ENCODE results near the gene GNAS-AS1.

Gene GNAS-AS1

DNA sequence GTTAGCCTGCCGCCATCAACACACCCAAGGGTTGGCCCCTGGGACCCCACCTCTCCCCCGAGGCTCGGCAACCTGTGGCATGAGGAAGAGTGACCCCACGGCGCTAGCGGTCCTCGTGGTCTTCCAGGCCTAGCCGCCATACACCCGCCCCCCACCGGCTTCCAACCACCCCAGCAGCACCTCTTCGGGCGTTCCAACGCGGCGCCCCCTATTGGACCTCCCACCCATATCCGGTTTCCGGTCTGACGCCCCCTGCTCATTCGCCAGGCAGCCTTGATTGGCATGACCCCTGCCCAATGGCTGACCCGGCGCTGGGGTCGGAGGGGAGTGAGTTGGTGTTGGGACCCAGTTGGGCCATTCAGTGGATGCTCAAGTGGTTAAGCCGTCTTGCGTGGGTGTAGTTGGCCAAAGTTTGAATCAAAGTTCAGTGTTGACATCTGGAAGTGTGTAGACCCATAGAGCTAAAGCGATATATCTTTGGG is at the start of gene GNAS-AS1:
Gene GNAS-AS1, minus strand, starts transcription at position 210 of the 482 bp plus-strand sequence.
- Mint-ChIP-seq H3K4me1 (peaks cover 51% of the 10 kb centered on the region), H3K4me3 (peak within 1 kb of the TSS; percentile 83), H3K36me3 (no peaks in the 10 kb centered on the region), H3K9me3 (no peaks in the 10 kb centered on the region), H3K27ac (peak within 1 kb of the TSS; percentile 79)
- ATAC-seq: peak; percentile 85
- peak; percentile 56 to 86 for DNase-seq (ENCODE audit: low spot score in 2 of 2)

DNA sequence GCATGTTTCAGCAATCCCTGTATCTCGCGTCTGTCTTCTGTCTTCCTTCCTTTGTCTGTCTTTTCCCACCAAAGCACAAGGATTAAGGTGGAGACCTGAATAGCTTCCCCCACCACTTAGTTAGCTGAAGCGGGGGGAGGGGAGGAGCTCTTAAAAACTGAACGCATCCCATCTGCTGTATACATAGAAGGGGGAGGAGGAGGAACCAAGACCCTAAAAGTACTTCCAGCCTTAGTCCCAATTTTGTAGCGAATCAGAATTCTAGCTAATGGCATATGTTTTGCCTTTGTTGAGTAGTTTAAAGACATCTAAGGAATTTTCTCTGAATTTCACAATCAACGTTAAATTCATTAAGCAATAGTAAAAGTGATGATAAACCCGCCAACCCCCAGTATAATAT is 49.7 kb upstream of the GNAS-AS1 start:
- Mint-ChIP-seq H3K9me3 (no peaks in the 10 kb centered on the region), H3K27ac (no peak overlapping the region), H3K36me3 (peaks cover 99% of the 10 kb centered on the region), H3K4me3 (no peak overlapping the region), H3K4me1 (peaks cover 74% of the 10 kb centered on the region)
- ATAC-seq (no peak), DNase-seq (ENCODE audit: low spot score in 2 of 2) (no peak)

DNA sequence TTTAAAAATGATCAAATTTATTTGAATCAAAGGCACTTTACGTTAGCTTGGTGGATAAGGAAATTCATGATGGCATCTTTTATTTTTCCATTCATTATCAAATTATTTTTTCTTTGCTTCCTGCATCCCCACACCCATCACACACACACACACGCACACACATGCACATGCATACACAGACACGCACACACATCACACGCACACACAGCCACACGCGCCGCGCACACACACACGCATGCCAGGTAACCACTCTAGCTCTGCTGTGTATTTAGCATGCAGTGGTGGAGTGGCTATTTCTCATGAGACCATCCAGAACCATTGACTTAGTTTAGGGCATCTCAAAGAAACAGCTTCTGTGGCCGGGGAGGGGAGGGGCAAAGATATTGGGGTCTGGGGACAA is 48.8 kb upstream of the GNAS-AS1 start:
- no peak for ATAC-seq
- Mint-ChIP-seq H3K4me3 (no peak overlapping the region), H3K27ac (no peak overlapping the region), H3K9me3 (no peaks in the 10 kb centered on the region), H3K36me3 (peaks cover 99% of the 10 kb centered on the region), H3K4me1 (peaks cover 75% of the 10 kb centered on the region)
- DNase-seq (ENCODE audit: low spot score in 2 of 2): no peak

DNA sequence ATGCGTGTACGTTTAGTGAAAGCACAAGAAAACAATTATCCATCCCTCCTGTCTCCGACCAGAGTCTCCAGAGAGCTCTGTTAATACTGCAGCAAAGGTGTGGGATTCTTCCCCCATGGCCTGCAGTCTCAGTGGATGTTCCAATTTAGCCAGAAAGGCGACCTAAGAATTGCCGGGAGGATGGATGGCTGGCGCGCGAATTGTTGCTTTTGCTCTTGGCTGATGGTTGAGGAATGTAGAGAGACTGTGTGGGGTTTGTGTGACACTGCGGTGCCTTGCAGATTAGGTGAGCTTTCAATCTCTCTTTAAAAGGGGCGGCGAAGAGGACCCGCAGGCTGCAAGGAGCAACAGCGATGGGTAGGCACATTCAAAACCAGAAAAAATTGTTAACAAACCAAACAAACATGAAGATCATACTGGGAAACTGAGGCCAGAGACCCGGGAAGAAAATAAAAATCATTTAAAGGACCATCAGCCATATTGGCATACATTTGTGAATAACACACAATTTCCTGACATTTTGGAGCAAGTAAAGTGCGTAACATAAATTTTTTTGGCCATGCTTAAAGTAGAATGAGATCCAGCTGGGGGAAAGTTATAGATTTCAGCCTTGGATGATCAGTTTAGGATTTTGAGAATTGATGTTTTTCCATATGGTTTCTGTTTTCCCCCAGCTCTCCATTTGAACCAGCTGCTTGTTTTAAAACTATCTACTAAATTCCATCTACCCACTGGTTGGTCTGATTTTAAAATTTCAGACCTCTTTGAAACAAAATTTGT is 48.1 kb upstream of the GNAS-AS1 start:
- DNase-seq (ENCODE audit: low spot score in 2 of 2) (no peak), ATAC-seq (no peak)
- Mint-ChIP-seq H3K4me1 (peaks cover 78% of the 10 kb centered on the region), H3K36me3 (peaks cover 99% of the 10 kb centered on the region), H3K4me3 (no peak overlapping the region), H3K9me3 (no peaks in the 10 kb centered on the region), H3K27ac (no peak overlapping the region)

DNA sequence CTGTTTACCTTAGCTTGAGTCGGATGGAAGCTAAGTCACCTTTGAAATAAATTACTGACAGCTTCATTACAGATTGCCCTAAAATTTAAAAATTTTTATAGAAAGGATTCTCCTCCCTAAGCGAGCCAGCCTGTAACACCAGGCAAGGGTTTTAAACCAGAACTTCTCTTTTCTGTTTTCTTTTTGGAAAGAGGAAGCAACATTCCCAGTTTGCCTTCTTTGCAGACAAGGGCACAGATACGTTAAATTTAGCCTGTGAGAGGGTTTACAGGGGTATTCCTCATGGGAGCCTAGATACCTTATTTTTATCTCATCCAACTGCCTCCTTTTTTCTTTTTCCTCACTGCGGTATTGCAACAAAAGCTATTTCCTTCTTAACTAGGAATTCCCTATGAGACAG is 46.8 kb upstream of the GNAS-AS1 start:
- Mint-ChIP-seq H3K27ac (peak overlapping the region; percentile 99), H3K4me1 (peaks cover 78% of the 10 kb centered on the region), H3K36me3 (peaks cover 99% of the 10 kb centered on the region), H3K4me3 (no peak overlapping the region), H3K9me3 (no peaks in the 10 kb centered on the region)
- DNase-seq (ENCODE audit: low spot score in 2 of 2) (no peak), ATAC-seq (no peak)

DNA sequence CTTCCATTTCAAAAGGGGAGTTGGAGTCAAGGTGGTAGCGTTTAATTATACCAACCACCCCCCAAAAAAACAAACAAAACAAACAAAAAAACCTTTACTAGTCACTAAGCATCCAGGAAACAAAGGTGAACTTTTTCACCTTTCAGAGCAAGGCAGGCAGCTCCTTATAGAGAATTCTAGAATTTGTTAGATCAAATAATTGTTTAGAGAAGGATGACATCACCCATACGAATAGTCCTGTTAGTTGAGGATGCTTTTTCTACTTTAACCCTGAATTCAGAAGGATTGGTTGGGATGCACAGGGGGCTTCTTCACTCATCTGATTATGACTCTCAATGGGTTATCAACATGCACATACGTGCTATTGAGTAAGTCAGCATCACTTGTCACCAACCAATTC is 46.1 kb upstream of the GNAS-AS1 start:
- H3K4me1 Mint-ChIP-seq: peaks cover 73% of the 10 kb centered on the region
- DNase-seq (ENCODE audit: low spot score in 2 of 2) (no peak), ATAC-seq (no peak)
- no peak overlapping the region for H3K4me3 Mint-ChIP-seq
- peak overlapping the region; percentile 99 for H3K27ac Mint-ChIP-seq
- no peaks in the 10 kb centered on the region for H3K9me3 Mint-ChIP-seq
- H3K36me3 Mint-ChIP-seq: peaks cover 99% of the 10 kb centered on the region

- Mint-ChIP-seq H3K27ac (peak overlapping the region; percentile 99), H3K4me1 (peaks cover 69% of the 10 kb centered on the region), H3K4me3 (peak overlapping the region; percentile 90), H3K36me3 (peaks cover 92% of the 10 kb centered on the region), H3K9me3 (no peaks in the 10 kb centered on the region)
- DNase-seq (ENCODE audit: low spot score in 2 of 2) (no peak), ATAC-seq (no peak)
These were observed 44.9 kb upstream of the GNAS-AS1 start for GRCh38 chr20:58895448-58896180.

DNA sequence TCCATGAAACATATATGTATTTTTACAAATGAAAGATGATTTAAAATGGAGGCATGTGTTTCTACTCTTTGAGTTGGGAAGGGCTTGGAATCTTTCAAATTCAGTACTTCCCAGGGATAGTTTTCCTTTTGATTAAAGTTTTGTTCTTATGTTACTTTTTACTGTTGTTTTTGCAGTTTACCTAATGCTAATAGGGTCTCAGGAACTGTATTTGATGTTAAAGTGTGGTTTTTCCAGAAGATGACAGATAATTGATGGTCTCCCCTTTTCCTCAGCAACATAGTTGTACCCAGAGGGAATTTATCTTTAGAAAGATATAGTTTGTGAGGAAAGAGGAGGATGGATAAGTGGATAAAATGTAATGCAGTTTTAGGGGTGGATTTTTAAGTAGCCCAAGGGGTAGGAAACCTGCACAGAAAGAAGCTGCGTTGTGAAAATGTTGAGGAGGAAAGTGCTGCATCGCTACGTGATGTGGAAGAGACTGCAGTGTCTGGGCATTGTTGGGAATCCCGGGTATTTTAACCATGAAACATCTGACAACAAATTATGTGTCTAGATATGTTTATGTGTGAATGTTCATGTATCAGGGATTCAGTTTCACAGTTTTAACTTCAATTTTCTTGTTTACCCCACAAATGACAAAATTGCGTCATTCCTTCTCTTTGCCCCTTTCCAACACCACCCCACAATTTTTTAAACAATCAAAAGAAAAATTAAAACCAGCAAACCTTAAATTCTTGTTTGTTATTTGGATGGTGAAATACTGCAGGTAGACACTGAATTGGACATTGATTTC is 44.1 kb upstream of the GNAS-AS1 start:
- no peak for ATAC-seq
- Mint-ChIP-seq H3K27ac (peak overlapping the region; percentile 99), H3K4me3 (peak overlapping the region; percentile 90), H3K9me3 (no peaks in the 10 kb centered on the region), H3K4me1 (peaks cover 62% of the 10 kb centered on the region), H3K36me3 (peaks cover 92% of the 10 kb centered on the region)
- DNase-seq (ENCODE audit: low spot score in 2 of 2): no peak

DNA sequence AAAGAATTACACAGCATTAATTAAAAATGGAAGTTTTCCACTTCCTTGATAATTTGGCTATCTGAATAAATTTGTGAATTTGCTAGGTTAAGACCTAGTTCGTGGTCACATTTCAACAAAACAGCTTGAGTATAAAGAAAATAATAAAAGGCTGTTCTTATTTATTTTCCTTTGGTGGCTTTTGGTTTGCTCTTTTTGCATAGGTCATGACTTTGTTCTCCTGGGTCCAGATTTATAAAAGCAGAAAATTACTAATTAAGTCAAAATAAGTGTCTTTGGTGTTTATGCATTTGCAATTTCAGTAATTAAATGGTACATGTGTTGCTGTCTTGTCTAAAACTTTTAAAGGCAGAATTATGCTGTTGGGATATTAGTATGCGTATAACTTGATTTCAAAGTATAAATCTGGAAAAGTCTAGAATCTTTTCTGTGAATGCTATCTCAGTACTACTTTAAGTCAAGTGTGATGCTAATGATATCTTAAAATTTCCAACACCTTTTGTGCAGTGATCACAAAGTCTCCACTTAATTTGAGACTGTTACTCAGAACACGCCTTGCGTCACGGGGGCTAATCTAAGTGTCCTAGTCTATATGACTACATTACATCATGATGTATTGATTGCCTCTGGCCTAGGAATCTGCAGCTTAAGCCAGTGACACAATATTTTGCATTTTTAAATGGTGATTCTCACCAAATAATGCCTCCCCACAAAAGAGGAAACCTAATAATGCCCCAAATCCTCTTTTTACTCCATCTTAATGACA is 42.8 kb upstream of the GNAS-AS1 start:
- Mint-ChIP-seq H3K9me3 (no peaks in the 10 kb centered on the region), H3K27ac (peak overlapping the region; percentile 99), H3K36me3 (peaks cover 89% of the 10 kb centered on the region), H3K4me1 (peaks cover 51% of the 10 kb centered on the region), H3K4me3 (peak overlapping the region; percentile 90)
- ATAC-seq (peak; percentile 51), DNase-seq (ENCODE audit: low spot score in 2 of 2) (peak in 1 of 2 donors; percentile 69)

DNA sequence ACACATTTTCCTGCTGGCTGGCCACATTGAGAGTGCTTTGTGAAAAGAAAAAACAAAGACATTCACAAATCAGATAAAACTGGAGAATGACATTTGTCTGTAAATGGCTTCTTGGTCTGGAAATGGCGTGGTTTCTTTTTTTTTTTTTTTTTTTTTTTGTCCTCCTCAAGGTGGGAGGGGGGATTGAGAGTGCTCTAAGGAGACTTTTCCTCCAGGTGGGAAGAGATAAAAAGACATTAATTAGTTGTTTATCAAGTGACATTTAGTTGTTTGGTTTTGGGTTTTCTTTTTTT is 42.2 kb upstream of the GNAS-AS1 start:
- H3K27ac Mint-ChIP-seq: peak overlapping the region; percentile 99
- peak overlapping the region; percentile 90 for H3K4me3 Mint-ChIP-seq
- no peak for DNase-seq (ENCODE audit: low spot score in 2 of 2)
- ATAC-seq: no peak
- peaks cover 47% of the 10 kb centered on the region for H3K4me1 Mint-ChIP-seq
- peaks cover 82% of the 10 kb centered on the region for H3K36me3 Mint-ChIP-seq
- no peaks in the 10 kb centered on the region for H3K9me3 Mint-ChIP-seq

DNA sequence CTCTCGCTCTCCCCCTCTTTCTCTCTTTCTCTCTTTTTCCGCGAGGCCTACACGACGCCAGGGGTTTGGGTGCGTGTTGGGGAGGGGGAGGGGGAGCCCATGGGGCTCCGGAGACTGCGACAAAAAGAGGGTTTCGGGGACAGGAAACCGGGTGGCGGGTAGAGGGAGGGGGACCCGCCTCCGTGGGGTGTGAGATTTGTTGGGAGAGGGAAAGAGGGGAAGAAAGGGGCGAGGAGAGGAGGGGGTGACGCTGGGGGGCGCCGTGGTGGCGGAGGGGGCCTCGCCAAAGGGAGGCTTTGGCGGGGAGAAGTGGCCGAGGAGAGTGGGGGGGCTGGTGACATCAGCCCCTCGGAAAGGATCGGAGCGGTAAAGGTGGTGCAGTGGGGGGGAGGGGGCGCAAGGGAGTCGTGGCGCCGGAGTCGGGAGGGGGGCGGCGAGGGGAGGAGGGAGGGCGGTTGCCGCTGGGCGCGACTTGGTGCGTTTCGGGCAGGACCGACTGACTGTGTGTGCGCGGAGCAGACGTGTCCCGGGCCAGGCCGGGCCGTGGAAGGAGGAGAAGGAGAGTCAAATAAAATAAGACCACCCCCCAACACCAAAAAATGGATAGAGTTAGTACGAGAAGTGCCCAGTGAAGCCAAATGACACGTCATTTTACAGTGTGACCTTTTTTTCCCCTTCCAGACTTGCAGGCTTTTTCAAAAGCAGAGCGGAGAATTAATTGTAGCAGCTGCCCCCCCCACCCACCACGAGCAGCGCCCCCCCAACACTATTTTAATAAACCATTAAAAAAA is 41.6 kb upstream of the GNAS-AS1 start:
- Mint-ChIP-seq H3K27ac (peak overlapping the region; percentile 99), H3K4me1 (peaks cover 42% of the 10 kb centered on the region), H3K36me3 (peaks cover 77% of the 10 kb centered on the region), H3K4me3 (peak overlapping the region; percentile 90), H3K9me3 (no peaks in the 10 kb centered on the region)
- ATAC-seq: peak; percentile 14
- DNase-seq (ENCODE audit: low spot score in 2 of 2): peak; percentile 42 to 85

GRCh38 chr20:58891718-58892140 is 41.0 kb upstream of the GNAS-AS1 start:
- no peak for ATAC-seq
- Mint-ChIP-seq H3K4me3 (peak overlapping the region; percentile 90), H3K9me3 (no peaks in the 10 kb centered on the region), H3K4me1 (peaks cover 36% of the 10 kb centered on the region), H3K36me3 (peaks cover 70% of the 10 kb centered on the region), H3K27ac (peak overlapping the region; percentile 99)
- DNase-seq (ENCODE audit: low spot score in 2 of 2): peak in 1 of 2 donors; percentile 71

DNA sequence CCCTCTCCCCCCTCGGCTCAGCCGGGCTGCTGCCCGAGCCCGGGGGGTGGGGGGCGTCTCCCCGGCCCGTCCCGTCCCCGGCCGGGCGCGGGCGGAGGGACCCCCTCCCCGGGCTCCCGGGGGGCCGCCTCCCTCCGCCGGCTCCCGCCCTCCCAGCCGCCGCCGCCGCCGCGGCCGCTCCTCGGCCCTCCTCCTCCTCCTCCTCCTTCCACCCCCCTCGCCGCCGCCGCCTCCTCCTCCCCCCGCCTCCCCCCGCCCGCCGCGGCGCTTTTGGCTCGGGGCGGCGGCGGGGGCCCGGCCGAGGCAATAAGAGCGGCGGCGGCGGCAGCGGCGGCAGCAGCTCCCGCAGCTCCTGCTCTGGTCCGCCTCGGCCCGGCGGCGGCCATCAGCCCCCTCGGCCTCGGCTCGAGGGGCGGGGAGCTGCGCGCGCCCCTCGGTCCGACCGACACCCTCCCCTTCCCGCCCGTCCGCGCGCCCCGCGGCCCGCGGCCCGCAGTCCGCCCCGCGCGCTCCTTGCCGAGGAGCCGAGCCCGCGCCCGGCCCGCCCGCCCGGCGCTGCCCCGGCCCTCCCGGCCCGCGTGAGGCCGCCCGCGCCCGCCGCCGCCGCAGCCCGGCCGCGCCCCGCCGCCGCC is 40.5 kb upstream of the GNAS-AS1 start:
- Mint-ChIP-seq H3K27ac (peak overlapping the region; percentile 99), H3K4me3 (peak overlapping the region; percentile 90), H3K4me1 (peaks cover 31% of the 10 kb centered on the region), H3K9me3 (no peaks in the 10 kb centered on the region), H3K36me3 (peaks cover 65% of the 10 kb centered on the region)
- peak; percentile 47 to 75 for DNase-seq (ENCODE audit: low spot score in 2 of 2)
- peak; percentile 31 for ATAC-seq

All from stimulated activated effector memory CD8-positive, alpha-beta T cell treated with anti-CD3 and anti-CD28 coated beads, Interleukin-12 subunit alpha, Interleukin-12 subunit beta, amount 100 ng/mL, for 72 hours (primary cell).